HG03457 (cell line): Measurements from ENCODE around the gene PBX1.
"Not testable (repeated sequence)": the region's sequence is repeated elsewhere in the genome, so short reads cannot be mapped to it uniquely, and the experiment has no call there.

Experiments used
- ATAC-seq: cut with Tn5 transposase; IDR thresholded peaks from one replicate; pipeline ENCODE4 v1.9.1; 2021; ENCODE audit warnings: moderate number of reproducible peaks; ENCODE audit not compliant: unreplicated experiment

The PBX1 gene

GRCh38 chr1:164558461-164559341, at the start of gene PBX1:
PBX1 (plus strand) TSS chr1:164559184.
- peak; percentile 99 for ATAC-seq

- ATAC-seq, result no peak
Measured at GRCh38 chr1:164510435-164510834, 48.5 kb upstream of the PBX1 start.

GRCh38 chr1:164511001-164511705, 47.8 kb upstream of the PBX1 start:
- no peak for ATAC-seq

- ATAC-seq, result no peak
Measured at GRCh38 chr1:164515231-164515630, 43.8 kb upstream of the PBX1 start.

GRCh38 chr1:164515711-164516331, 43.2 kb upstream of the PBX1 start:
- ATAC-seq, result no peak

GRCh38 chr1:164516591-164516990, 42.4 kb upstream of the PBX1 start:
- ATAC-seq, result no peak

- ATAC-seq, result no peak
Measured at GRCh38 chr1:164518692-164519332, 40.2 kb upstream of the PBX1 start.

GRCh38 chr1:164519426-164519825, 39.6 kb upstream of the PBX1 start:
- no peak for ATAC-seq

- ATAC-seq, result no peak
Measured at GRCh38 chr1:164524810-164525209, 34.2 kb upstream of the PBX1 start.

- ATAC-seq, result no peak
Measured at GRCh38 chr1:164534863-164535610, 23.9 kb upstream of the PBX1 start.

GRCh38 chr1:164552463-164552988, 6.5 kb upstream of the PBX1 start:
- ATAC-seq, result not testable (repeated sequence)

- ATAC-seq, result no peak
Measured at GRCh38 chr1:164557270-164557669, 1.7 kb upstream of the PBX1 start.

GRCh38 chr1:164559342-164560051, 513 bp downstream of the PBX1 start:
- ATAC-seq, result no peak

GRCh38 chr1:164560121-164560541, 1.1 kb downstream of the PBX1 start:
- no peak for ATAC-seq

- ATAC-seq, result no peak
Measured at GRCh38 chr1:164560556-164560955, 1.6 kb downstream of the PBX1 start.

- no peak for ATAC-seq
Measured at GRCh38 chr1:164561007-164561406, 2.0 kb downstream of the PBX1 start.

GRCh38 chr1:164561472-164561871, 2.5 kb downstream of the PBX1 start:
- ATAC-seq, result no peak

GRCh38 chr1:164562061-164562460, 3.1 kb downstream of the PBX1 start:
- no peak for ATAC-seq

GRCh38 chr1:164562511-164562910, 3.5 kb downstream of the PBX1 start:
- no peak for ATAC-seq
